Occipital lobe (tissue), 2 donors: ENCODE measurements around the gene EPS8. TPM values are rescaled to one million over a fixed set of nuclear protein-coding genes. Genes with fewer than 3 reads are reported as not detected.

ENCODE experiments used
- DNase-seq: peaks from one replicate; lab custom pipeline; 2025; lab: John Stamatoyannopoulos, UW
- total RNA-seq: library from RNA; depleted of rRNA; stranded (reverse); fragments of >200 nt; gene quantifications from one replicate; pipeline ENCODE4 v1.2.3, GENCODE V29; 2014

Gene EPS8
- total RNA-seq, 1 donor from 2014 or later = 110 TPM

DNA sequence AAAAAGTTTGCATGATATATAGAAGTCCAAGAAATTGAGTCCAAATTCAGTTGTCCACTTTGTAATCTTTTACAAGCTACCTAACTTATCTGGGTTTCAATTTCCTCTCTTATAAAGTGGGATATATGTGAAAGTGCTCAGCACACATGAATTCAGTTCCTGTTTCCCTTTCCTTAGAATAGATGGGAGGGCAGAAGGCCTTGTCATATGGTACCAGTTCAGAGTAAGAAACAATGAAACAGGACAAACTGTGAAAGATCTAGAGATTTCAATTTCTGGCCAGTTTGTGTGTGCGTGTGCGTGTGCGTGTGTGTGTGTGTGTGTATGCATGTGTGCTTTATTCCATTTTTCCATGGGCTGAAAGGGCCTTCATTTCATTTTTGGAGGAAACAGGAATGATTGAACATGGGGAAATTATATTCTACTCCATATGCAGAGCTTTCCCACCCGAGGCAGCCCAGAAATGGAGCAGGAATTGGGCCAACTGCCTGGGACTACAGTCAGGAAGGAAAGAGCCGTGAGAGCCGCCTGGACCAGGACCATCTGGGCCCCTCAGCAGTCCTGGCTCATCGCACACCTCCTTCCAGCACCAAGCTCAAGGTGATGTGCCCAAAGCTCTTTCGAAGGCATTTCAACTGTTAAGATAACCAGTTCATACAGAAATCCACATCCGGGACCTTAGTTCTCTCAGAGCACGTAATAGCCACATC, 183.2 kb downstream of the EPS8 start:
- no peak for DNase-seq

DNA sequence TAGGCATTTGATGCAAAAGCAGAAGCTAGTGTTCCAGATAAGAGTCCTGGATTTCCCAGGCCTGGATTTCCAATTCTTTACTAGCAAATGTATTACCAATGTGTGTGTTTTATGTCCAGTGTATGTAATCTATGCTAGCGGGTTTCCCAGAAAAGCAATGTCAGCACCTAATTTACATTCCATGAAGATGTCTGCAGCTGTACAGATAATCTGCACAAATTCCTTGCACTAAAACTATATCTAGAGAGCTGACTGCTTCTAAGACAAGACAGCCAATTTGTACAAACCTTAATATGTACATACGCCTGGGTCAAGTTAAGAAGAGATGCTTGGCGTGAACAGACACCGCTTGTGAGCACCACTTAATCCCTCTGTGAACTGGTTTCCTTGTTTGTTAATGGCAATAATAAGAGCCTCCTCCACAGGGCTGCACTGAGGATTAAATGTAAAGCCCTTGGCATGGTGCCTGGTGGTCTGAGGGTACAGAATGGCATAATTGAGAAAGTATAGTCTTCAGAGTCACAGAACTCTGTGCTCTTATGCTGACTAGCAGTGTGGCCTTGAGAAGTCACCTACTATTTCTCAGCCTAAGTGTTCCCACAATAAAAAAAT, 185.6 kb downstream of the EPS8 start:
- no peak for DNase-seq

DNA sequence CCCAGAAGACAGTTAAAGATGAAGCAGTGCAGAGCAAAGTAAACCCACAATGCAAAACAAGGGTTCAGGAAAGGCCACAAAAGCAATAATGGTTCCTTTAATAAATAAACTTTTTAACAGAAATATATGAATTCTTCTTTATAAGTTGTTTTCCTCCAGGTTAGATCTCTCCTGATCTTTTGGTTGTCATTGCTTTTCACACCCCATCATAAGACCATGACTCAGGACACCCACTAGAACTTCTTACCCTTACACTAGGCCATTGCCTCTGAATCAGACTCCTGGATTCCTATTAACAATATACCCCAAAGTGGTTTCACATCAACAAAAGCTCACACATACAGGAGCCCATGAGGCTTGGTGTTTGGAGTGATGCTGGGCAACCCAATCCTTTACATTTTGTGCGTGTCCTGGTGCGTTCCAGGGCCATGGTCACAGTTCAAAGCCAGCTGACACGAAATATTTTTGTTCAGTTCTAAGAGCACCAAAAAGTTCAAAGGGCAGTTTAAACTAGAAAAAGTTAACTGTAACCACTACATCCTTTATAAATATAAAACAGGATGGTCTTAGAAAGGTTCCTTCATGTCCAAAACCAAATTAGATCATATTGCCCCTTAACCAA, 187.0 kb downstream of the EPS8 start:
- no peak for DNase-seq

DNA sequence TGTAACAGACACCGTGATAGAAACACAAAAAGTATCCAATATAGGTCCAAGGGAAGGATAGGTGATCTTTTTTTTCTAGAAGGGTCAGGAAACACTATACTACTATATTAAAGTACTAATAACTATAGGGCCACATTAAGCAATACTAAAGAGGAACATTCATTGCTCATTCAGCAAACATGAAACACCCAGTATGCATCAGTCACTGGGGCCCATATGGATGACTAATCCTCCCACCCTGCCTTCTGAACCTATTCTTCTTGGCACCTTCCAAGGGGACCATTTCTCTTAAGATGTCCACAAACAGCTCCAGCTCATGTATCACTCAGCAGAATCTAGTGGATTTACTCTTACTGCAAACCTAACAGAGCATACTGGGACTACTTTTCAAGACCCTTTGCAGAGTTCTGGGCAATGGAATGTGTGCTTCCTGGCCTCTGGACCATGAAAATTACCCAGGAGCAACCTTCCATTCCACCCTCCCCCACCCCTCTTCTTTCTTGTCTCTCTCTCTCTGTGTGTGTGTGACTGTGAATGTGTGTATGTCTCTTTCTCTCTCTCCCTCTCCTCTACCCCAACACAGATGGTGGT, 187.9 kb downstream of the EPS8 start:
- no peak for DNase-seq

DNA sequence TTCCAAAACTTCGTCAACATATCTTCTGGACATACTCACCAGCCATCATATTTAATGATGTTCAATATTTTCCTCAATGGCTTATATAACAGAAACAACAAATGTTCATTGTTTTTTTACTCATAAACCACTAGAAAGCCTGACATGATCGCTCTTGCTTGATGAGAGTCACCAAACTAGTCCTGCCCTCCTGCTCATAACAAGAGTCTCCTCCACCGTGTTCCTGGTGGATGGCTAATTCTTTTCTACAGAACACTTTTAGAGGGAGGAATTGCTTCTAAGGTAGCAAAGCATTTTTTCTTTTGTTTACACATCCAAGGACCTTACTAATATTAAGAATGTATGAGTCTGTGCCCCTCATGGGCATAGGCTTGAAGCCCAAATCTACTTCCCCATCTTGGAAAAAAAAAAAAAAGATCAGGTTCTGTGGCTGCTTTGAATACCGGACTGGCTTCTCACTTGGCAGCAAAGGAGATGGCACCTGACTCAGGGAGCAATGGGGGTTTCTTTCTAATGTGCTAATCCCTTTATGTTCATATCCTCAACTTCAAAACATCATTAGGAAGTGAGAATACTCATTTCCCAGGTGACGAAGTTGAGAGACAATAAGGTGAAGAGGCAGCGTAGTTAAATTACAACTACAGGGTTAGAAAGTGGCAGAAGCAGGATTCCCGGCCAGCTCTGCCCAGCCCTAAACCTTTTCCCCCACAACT, 188.8 kb downstream of the EPS8 start:
- no peak for DNase-seq

DNA sequence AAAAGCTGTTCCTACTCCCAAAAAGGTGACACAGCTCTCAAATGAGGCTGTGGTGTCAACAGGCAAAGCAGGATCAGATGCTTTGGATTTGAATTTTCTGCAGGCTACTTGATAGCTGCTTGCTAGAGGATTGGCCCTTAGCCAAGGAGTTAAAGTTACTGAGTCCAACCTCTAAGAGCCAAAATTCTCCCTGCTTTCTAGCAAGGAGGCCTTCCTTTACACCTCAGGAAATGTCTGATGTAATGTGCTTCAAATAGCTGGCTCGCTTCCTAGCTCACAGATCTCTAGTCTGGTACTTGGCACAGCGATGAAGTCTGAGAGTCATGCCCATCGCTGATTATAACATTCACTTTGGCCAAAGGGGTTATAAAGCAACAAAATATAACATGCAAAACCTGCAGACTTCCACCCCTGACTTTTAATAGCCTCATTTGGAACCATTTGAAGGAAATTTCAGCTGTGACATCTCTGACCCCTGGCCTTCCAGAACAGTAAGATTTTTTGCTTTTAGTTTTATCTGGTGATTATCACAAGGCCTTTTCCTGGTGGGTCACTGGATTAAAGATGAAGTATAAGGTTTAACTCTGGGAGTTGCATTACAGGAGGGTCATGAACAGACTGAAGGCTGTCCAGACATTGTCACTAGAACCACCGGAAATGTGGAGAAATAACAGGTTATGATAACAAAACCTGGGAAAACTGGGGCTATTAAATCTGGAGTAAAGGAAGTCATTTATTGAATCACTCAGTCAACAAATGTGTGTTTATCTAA, 189.7 kb downstream of the EPS8 start:
- DNase-seq = no peak

DNA sequence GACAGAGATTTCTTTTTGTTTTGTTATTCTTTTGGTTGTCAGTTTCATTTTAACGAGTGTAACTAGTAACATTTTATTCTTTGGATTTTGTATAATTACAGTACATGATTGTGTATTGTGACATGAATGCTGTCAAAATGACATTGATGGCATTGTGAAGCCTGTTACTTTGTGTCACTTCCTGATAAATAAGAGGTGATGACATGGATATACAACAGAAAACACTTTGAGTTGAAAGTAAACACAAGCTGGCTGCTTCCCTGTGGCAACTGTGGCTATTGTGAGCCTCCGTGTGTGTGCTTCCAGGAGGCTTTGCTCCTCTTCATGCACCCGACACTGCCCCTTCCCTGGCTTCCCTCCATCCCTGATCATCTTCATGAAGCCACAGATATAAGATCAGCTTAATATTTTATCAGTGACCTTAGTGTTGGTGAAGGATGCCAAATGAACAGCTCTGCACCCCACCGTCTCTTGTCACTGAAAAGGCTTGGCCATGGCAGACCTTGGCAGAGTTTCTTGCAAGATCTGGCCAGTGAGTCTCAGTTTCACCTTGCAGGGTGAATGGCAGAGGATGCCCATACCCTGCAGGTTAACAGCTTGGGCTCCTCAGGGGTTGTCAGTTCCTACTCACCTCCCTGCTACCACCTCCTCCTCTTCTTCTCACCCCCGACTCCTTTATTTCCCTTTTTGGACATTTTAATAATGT, 191.9 kb downstream of the EPS8 start:
- no peak for DNase-seq

DNA sequence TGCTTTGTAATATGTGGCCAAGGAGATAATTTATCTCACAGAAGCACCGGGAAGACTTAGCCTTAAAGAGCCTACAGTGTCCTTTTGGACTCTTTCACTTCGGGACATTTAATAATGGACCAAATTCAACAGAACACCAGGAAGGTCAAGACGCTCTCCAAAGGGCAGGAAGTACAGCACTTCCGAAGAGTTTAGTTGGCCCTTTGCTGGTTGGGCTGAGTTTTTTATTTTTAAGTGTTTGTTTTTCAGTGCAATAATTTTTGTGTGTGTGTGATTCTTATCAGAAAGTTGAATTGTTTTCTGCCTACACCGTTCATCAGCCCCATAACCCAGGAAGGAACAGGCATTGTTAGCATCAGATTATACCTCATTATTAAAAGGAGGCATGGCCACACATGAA, 193.0 kb downstream of the EPS8 start:
- no peak for DNase-seq

DNA sequence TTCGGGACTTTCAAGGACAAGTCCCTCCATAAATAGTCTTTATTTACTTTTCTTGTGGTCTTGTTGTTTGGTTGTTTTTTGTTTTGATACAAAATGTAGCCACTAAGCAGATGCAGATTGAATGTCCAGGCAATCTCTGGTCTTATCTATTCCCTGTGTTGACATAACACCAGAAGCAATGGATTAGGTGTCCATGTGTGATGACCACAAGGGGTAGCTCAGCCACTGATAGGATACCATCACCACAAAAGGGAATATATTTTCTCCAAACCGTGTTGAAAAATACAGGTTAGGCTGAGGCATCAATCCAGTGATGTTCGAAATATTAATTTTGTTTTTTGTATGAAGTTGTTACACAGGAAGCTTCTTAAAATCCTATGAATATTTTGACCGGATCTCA, 196.3 kb downstream of the EPS8 start:
- no peak for DNase-seq

DNA sequence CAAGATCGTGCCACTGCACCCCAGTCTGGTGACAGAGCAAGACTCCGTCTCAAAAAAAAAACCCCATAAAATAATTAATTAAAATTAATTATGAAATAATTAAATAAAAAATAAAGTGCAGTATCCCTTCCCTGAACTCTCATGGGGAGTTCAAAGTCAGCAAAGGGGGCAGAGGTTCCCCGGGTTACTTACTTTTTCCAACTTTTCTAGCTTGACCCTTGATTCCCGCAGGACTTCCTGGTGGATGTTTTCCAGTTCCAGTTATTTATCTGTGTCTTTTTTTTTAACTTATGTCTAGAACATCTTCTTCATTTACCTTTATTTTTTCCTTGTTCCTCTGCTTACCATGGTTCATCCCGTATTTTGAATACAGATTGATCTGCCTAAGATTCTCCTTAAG, 197.4 kb downstream of the EPS8 start:
- no peak for DNase-seq

DNA sequence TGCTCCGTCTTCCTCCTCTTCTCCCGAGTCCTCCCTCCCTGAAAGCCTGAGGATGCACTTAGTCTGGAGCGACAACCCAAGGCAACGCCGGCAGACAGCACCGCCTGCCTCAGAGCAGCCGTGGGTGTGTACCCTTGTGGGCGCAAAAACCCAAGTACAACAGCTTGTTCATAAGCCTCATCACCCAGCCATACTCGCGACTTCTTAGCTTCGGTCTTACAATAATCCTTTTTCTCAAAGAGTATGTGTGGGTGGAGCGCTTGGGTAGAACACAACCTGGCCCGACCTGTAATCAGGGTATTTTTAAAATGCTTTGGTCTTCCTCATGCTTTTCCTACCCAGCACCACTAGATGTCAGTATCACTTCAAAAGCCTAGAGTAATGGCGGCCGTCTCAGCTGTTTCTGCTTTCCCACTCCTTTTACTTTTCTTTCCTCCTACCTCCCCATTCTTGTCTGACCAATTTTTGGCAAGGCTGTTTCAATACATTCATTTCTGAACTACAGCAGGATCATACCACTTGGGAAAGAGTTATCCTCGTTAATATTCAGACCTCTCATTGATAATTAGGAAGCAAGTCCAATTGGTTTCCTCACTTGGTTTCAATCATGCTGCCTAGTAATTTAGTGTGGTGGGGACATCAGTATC, 198.9 kb downstream of the EPS8 start:
- DNase-seq = peak; percentile 60

DNA sequence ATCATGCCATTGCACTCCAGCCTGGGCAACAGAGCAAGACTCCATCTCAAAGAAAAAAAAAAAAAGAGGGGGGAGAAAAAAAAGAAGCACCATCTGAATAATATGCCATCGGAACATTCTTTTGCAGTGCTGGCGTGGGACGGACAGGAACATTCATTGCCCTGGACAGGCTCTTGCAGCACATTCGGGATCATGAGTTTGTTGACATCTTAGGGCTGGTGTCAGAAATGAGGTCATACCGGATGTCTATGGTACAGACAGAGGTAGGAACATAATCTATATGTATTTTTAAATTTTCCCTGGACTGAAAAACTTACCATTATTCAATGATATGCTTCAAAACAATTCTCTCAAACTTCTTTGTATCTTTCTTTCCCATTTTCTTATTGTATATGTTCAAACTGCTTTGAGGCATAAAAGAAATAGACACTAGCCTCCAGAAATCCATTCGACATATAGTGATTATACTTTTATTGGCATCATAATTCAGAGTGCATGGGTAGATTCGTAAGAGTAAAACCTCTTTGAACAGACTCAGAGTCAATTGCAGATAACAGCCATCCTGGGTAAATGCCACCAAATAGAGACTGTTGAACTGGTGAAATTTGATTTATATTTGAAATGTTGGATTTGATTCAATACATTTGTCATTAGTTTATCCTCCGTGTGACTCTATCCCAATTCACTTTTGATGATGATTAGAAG, 199.7 kb downstream of the EPS8 start:
- DNase-seq = no peak

DNA sequence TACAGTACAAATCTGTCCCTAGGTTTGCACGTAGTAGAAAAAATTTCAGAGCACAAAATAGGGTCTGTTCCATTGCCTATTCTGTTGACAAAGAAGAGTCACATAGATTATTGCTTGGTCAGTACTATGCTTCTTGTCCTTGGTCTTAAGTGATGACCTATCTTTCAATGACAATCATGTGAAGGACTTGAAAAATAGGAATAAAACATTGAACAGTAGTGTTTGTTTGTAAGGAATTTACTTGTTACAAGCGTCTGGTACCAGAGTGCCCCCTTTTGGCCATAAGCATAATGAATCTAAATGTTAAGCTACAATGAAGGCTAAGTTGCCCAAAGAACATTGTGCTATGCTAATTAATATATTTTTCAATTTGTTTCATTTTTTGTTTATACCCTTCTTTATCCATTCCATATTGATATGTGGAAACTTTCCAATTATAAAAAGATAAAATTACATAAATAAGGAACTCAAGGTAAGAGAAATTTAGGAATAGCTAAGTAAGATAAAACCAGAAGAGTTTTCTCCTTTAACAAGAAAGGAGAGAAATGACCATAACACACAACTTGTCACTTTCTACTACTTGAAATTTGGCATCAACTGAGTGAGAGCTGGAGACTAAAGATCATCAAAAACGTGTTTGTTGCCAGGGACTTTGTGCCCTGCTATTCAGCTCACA, 204.7 kb downstream of the EPS8 start:
- no peak for DNase-seq

DNA sequence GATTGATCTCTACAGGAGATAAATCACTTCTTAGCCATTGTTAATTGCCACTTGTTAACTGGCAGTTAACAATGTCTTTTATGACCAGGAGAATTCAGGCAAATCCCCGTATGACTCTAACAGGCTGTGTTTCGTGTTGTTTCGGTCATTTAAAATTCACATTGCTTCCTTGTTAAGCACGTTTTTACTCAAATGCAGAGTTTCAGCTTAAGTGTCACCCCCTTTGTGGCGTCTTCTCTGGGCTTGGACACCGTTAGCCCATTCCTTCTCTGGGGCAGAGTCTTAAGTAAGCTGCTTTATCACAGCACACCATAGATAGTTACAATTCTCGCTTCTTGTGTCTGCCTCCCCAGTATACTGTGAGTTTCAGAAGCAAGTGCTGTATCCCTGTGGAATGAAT, 205.4 kb downstream of the EPS8 start:
- no peak for DNase-seq

DNA sequence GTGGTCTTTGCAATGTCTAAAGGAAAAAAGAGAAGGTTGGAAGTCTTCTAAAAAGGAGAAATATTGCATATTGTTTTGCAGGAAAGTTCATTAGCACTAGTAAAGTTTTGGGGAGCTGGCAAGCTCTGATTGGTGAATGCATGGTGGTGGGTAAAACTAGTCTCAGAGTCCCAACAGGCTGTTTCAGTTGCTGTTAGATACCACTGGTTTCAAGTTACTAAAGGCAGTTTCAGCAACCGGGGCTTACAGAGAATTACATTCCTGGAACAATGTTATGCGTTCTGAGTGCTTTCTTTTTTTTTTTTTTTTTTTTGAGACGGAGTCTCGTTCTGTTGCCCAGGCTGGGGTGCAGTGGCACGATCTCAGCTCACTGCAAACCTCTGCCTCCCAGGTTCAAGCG, 208.2 kb downstream of the EPS8 start:
- no peak for DNase-seq

DNA sequence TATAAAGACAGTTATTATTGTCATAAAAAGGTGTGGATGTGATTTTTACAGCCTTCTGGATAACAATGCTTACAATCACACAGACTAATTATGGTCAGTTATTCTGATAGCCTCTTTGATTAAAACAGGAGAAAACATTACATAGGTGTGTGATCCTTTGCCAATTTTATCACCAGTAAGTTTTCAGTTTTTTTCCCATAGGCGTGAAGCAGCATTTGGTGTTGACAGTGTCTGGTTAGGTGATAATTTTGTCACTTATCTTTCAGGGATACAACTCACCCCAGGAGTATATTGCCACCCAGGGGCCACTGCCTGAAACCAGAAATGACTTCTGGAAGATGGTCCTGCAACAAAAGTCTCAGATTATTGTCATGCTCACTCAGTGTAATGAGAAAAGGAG, 208.8 kb downstream of the EPS8 start:
- DNase-seq = no peak

DNA sequence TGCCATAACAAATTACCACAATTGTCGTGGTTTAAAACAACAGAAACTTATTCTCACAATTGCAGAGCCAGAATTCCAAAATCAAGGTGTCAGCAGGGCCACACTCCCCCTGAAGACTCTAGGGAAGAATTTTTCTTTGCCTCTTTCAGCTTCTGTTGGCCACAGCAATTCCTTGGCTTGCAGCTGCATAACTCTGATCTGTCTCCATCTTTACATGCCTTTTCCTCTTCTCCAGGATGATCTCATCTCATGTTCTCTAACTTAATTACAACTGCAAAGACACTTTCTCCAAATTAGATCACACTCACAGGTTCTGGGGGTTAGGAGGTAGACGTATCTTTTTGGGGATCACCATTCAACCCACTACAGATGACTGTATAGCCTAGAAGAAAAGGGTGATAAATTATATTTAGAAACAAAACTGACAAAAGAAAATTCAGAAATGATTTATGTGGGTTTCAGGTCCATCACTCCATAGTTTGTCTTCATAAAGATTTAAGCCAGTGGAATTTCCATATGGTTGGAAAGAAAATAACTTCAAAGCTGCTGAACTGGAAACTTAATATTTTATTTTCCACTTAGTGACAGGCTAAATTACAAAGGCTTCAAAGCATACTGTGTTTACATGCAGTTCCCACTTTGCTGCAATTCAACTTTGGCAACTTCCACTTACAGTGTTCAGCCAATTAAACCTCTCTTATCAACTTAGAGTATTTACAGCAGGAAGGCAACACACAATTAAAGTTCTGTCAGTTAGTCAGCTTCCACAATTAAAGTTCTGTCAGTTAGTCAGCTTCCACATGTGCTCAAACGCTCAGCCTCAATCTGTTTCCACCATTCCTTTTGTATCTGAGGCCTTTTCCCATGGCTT, 213.3 kb downstream of the EPS8 start:
- DNase-seq = no peak

DNA sequence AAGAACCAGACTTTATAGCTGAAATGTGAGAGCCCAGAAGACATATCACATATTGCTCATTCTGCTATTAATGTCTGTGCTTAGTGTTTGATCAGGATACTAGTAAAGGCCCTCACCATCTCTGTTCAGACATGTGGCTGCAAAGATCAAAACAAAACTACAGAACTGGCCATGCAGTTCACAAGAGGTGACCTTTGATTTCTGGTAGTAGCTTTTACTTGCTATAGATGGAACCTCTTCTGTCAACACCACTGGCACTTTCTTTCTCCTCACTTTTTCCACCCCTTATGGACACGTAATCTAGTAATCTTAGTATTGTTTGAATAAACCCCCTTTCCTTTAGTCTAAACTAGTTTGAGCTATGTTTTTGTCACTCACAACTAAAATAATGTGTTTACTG, 214.8 kb downstream of the EPS8 start:
- no peak for DNase-seq
